Endothelial cell of umbilical vein (primary cell): ENCODE measurements around the gene FASLG. TPM values are rescaled to one million over a fixed set of nuclear protein-coding genes. Genes with fewer than 3 reads are reported as not detected.

Experiments used
- BruUV-seq: library from RNA; stranded (reverse); fragments of 400-500 nt; replicated peaks from 2 replicates; lab custom pipeline; 2021; lab: Mats Ljungman, UMichigan
- CTCF ChIA-PET: fragments of 300-600, 350-600 bp; sonication (Branson Sonifier 250); formaldehyde crosslinking; loops from one replicate; lab custom pipeline; 2021; ENCODE audit warnings: antibody characterized with exemption, inconsistent platforms; lab: Charles Lee
- POLR2A ChIA-PET: fragments of 300-600, 350-600 bp; sonication (Branson Sonifier 250); formaldehyde crosslinking; loops from one replicate; lab custom pipeline; 2021; ENCODE audit warnings: antibody characterized with exemption, inconsistent platforms; lab: Charles Lee
- DNase-seq: peaks from one replicate; pipeline ENCODE4 v3.0.0-alpha.2; 2011; ENCODE audit warnings: low read depth, low spot score
- FAIRE-seq: peaks from 2 replicates; lab custom pipeline; 2011; peaks lifted over from hg19 to GRCh38; lab: Jason Lieb, UNC
- H2AFZ ChIP-seq: 2 replicates; pipeline ENCODE4 v1.6.0; 2012; ENCODE audit warnings: low read depth, low read length, control low read depth, inconsistent platforms
- H3K27ac ChIP-seq: 2 replicates; pipeline ENCODE4 v1.5.1; 2011; ENCODE audit warnings: low read depth, mild to moderate bottlenecking, control low read depth, low read length, moderate library complexity; ENCODE audit not compliant: insufficient read depth
- H3K27me3 ChIP-seq, 2 experiments: 2 replicates each; pipeline versions ENCODE4 v1.6.0 to v1.6.1; 2011; ENCODE audit warnings: low read length in 2 of 2, mixed read lengths in 1 of 2; ENCODE audit not compliant: control insufficient read depth in 2 of 2, insufficient read depth in 2 of 2
- H3K36me3 ChIP-seq, 2 experiments: 2 replicates in 1 of 2; 3 replicates in 1 of 2; pipeline ENCODE4 v1.5.1; 2011; ENCODE audit warnings: low read length in 2 of 2, mild to moderate bottlenecking in 1 of 2, moderate library complexity in 1 of 2; ENCODE audit not compliant: control insufficient read depth in 2 of 2, insufficient read depth in 2 of 2; ENCODE audit errors: extremely low read depth in 1 of 2
- H3K4me1 ChIP-seq: 3 replicates; pipeline ENCODE4 v1.5.1; 2011; ENCODE audit warnings: mild to moderate bottlenecking, low read length; ENCODE audit not compliant: control insufficient read depth, insufficient read depth; ENCODE audit errors: extremely low read depth
- H3K4me2 ChIP-seq: 2 replicates; pipeline ENCODE4 v1.6.1; 2011; ENCODE audit warnings: low read length, control low read depth, mixed read lengths; ENCODE audit not compliant: insufficient read depth
- H3K4me3 ChIP-seq, 3 experiments: fragments of 200-600 bp in 1 of 3; sonication (generic), shearing (Covaris generic) in 1 of 3; replicated peaks in 1 of 3; 2 replicates each; pipeline ENCODE4 v1.5.1; 2011 to 2016; ENCODE audit warnings: control low read depth in 3 of 3, low read length in 3 of 3, mild to moderate bottlenecking in 2 of 3, inconsistent platforms in 1 of 3, low read depth in 1 of 3, moderate library complexity in 1 of 3; ENCODE audit not compliant: insufficient read depth in 1 of 3
- H3K79me2 ChIP-seq: 2 replicates; pipeline ENCODE4 v1.6.0; 2012; ENCODE audit warnings: low read length, inconsistent platforms; ENCODE audit not compliant: control insufficient read depth, insufficient read depth
- H3K9ac ChIP-seq: replicated peaks from 2 replicates; pipeline ENCODE3; 2011; ENCODE audit warnings: low read length, control low read depth; ENCODE audit not compliant: insufficient read depth; ENCODE audit errors: extremely low read depth
- H3K9me1 ChIP-seq: replicated peaks from 3 replicates; pipeline ENCODE4 v1.6.0; 2011; ENCODE audit warnings: mild to moderate bottlenecking, low read length; ENCODE audit not compliant: control insufficient read depth, insufficient read depth; ENCODE audit errors: extremely low read depth
- H3K9me3 ChIP-seq: replicated peaks from 2 replicates; pipeline ENCODE4 v1.5.1; 2012; ENCODE audit warnings: low read length, inconsistent platforms; ENCODE audit not compliant: control insufficient read depth, insufficient read depth
- H4K20me1 ChIP-seq: replicated peaks from 2 replicates; pipeline ENCODE3; 2011; ENCODE audit warnings: mild to moderate bottlenecking, low read length; ENCODE audit not compliant: control insufficient read depth, insufficient read depth; ENCODE audit errors: extremely low read depth
- CTCF ChIP-seq, 2 donors: IDR thresholded peaks; 1 replicate in 1 of 2; 2 replicates in 1 of 2; pipeline ENCODE4 v1.5.1; 2011; ENCODE audit warnings: low read length in 2 of 2, mild to moderate bottlenecking in 2 of 2, moderate library complexity in 2 of 2, control low read depth in 1 of 2, inconsistent platforms in 1 of 2, low read depth in 1 of 2; ENCODE audit not compliant: insufficient read depth in 1 of 2; ENCODE audit errors: extremely low read depth in 1 of 2
- POLR2A ChIP-seq: IDR thresholded peaks from 2 replicates; pipeline ENCODE4 v1.6.1; 2012; ENCODE audit warnings: low read depth, mild to moderate bottlenecking, control low read depth, low read length
- POLR2AphosphoS5 ChIP-seq: IDR thresholded peaks from 2 replicates; pipeline ENCODE4 v1.6.1; 2012; ENCODE audit warnings: low read depth, mild to moderate bottlenecking, control low read depth, low read length, moderate library complexity; ENCODE audit not compliant: insufficient read depth
- dilution Hi-C: fragments of 300-500 bp; cut with MboI; formaldehyde crosslinking; loops from one replicate; pipeline ENCODE4 v1.15.0; 2019; ENCODE audit warnings: low sequenced_read_pairs; ENCODE audit not compliant: extremely low pct_ligation_motif_present
- intact Hi-C: fragments of 100-400 bp; cut with micrococcal nuclease; formaldehyde crosslinking; loops from one replicate; pipeline ENCODE4 v1.10.0; 2022
- polyA plus RNA-seq, 4 experiments: library from polyadenylated mRNA; depleted of rRNA in 3 of 4; stranded (reverse) in 3 of 4; unstranded in 1 of 4; fragments of >200 nt; gene quantifications; 2 replicates each; pipeline versions ENCODE4 v1.2.1 to v1.2.3, GENCODE V29; 2011 to 2012; ENCODE audit warnings: missing spikeins in 1 of 4
- total RNA-seq: library from RNA; stranded (reverse); gene quantifications from 2 replicates; pipeline ENCODE4 v1.2.3, GENCODE V29; 2021

FASLG gene
- total and polyA plus RNA-seq, 2 donors (not counting 3 experiments of a cell fraction or from before 2014, with no cell fraction given), result not detected

GRCh38 chr1:172629170-172629569 lies 29.7 kb upstream of the FASLG start:
- H3K4me3 ChIP-seq, result no peak overlapping the region
- H3K27me3 ChIP-seq, result no peaks in the 10 kb centered on the region
- dilution Hi-C loops (no loop called here), intact Hi-C loops (no loop called here)
- no peak overlapping the region for H2AFZ ChIP-seq
- no peaks in the 10 kb centered on the region for H3K9me1 ChIP-seq
- no TSS peak for BruUV-seq
- H3K4me2 ChIP-seq, result no peak overlapping the region
- no peaks in the 10 kb centered on the region for H3K9me3 ChIP-seq
- no peak overlapping the region for H3K9ac ChIP-seq
- CTCF ChIA-PET, result interaction anchor here (1.0 kb wide), 1 partner anchor 627 kb away, joined by 3 read pairs; no protein-coding TSS in a partner anchor
- DNase-seq (no peak), FAIRE-seq (no peak)
- H3K36me3 ChIP-seq, result no peaks in the 10 kb centered on the region
- TF ChIP-seq CTCF (IDR thresholded peaks at IDR 0.05; ENCODE audit: extremely low read depth in 1 of 2, insufficient read depth in 1 of 2, low read depth in 1 of 2, low read length in 2 of 2) (no peak), POLR2AphosphoS5 (no peak)
- H4K20me1 ChIP-seq, result no peaks in the 10 kb centered on the region
- no peaks in the 10 kb centered on the region for H3K79me2 ChIP-seq
- H3K4me1 ChIP-seq, result no peaks in the 10 kb centered on the region
- no peak overlapping the region for H3K27ac ChIP-seq
- POLR2A ChIA-PET, result no interaction called here

GRCh38 chr1:172629638-172630037 lies 29.3 kb upstream of the FASLG start:
- no peak for DNase-seq
- Histone ChIP-seq H3K9me1 (no peaks in the 10 kb centered on the region), H3K27ac (no peak overlapping the region), H3K9me3 (no peaks in the 10 kb centered on the region), H3K4me2 (no peak overlapping the region), H3K36me3 (no peaks in the 10 kb centered on the region), H3K9ac (no peak overlapping the region), H4K20me1 (no peaks in the 10 kb centered on the region), H3K79me2 (no peaks in the 10 kb centered on the region), H3K4me1 (no peaks in the 10 kb centered on the region), H2AFZ (no peak overlapping the region), H3K4me3 (no peak overlapping the region), H3K27me3 (no peaks in the 10 kb centered on the region)
- no peak for FAIRE-seq
- dilution Hi-C loops (no loop called here), intact Hi-C loops (no loop called here)
- BruUV-seq, result no TSS peak
- TF ChIP-seq POLR2A, result no peak
- ChIA-PET CTCF (interaction anchor here (1.0 kb wide), 1 partner anchor 627 kb away, joined by 3 read pairs; no protein-coding TSS in a partner anchor), POLR2A (no interaction called here)
